Coronary artery (tissue), 2 donors: ENCODE data around the gene AGBL4.

ENCODE experiments used
- DNase-seq: peaks from one replicate; pipeline ENCODE4 v3.0.0-alpha.2; 2017; ENCODE audit warnings: low spot score
- H3K27ac ChIP-seq, 2 donors: fragments of 200-600 bp; sonication (generic); one replicate each; pipeline ENCODE4 v1.5.1; 2016 to 2019
- H3K4me3 ChIP-seq: fragments of 200-600 bp; sonication (generic); 2 replicates; pipeline ENCODE4 v1.5.1; 2016; ENCODE audit warnings: mild to moderate bottlenecking, moderate library complexity
- TF ChIP-seq, protein P1 (sequence below): fragments of 200-600 bp; sonication (generic); IDR thresholded peaks from one replicate; pipeline ENCODE4 v1.5.1; 2019; ENCODE audit warnings: antibody characterized with exemption

Gene AGBL4

DNA sequence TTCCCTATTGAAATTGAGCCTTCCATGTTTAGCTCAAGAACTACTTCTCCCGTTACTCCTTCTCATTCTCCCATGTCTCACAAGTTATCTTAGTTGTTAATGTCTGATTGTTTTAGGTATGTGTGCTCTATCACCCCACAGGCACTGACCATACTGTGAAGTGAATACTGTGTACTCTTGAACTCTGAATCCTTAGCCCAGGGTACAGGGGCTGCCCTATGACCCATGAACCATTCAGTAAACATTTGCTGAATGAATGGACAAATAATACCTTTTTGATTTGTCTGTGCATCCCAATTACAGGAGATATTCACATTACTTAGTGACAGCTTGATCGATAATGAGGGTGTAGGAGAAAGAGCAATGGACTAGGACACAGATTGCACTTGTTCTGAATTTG is 1077.7 kb downstream of the AGBL4 start:
- Histone ChIP-seq H3K4me3 (no peak overlapping the region), H3K27ac (no peak overlapping the region)
- no peak for DNase-seq
- TF ChIP-seq, protein P1, sequence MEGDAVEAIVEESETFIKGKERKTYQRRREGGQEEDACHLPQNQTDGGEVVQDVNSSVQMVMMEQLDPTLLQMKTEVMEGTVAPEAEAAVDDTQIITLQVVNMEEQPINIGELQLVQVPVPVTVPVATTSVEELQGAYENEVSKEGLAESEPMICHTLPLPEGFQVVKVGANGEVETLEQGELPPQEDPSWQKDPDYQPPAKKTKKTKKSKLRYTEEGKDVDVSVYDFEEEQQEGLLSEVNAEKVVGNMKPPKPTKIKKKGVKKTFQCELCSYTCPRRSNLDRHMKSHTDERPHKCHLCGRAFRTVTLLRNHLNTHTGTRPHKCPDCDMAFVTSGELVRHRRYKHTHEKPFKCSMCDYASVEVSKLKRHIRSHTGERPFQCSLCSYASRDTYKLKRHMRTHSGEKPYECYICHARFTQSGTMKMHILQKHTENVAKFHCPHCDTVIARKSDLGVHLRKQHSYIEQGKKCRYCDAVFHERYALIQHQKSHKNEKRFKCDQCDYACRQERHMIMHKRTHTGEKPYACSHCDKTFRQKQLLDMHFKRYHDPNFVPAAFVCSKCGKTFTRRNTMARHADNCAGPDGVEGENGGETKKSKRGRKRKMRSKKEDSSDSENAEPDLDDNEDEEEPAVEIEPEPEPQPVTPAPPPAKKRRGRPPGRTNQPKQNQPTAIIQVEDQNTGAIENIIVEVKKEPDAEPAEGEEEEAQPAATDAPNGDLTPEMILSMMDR = no peak

GRCh38 chr1:48944811-48945210 is 1078.9 kb downstream of the AGBL4 start:
- no peak overlapping the region for H3K4me3 ChIP-seq
- TF ChIP-seq, protein P1 = no peak
- no peak overlapping the region for H3K27ac ChIP-seq
- no peak for DNase-seq

DNA sequence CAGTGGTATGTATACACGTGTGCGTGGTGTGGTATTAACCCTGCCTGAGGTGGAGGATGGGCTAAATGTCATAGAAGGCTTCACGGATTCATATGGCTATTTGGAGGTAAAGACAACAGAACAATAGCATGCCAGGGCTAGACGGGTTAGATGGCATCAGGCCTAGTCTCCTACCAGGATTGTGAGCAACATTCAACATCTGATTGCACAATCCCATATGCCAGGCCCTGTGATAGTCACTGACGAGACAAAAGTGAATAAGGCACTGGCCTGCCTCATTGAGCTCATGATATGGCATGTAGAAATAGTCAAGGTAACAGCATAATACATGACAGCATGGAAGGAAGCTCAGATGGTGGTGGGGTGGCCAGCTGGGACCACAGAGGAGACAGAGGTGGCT is 1079.9 kb downstream of the AGBL4 start:
- no peak for DNase-seq
- no peak overlapping the region for H3K27ac ChIP-seq
- TF ChIP-seq, protein P1 = no peak
- no peak overlapping the region for H3K4me3 ChIP-seq

DNA sequence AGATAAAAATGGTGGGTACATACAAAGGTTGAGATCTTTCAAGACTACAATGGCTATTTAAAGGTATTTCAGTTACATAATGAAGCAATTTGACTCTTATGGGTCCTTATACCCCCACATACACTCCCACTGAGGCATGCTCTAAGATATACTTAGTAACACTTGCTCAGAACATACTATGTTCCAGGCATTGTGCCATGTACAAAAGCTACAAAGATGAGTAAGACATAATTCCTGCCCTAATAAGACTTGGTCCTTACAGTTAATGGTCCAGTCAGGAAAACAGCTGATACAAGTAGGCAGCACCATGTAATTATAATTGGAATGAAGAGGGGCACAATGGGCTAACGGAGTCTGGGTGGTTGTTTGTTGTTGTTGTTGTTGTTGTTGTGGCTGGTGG is 1080.4 kb downstream of the AGBL4 start:
- H3K27ac ChIP-seq = no peak overlapping the region
- H3K4me3 ChIP-seq = no peak overlapping the region
- TF ChIP-seq, protein P1 = no peak
- no peak for DNase-seq

DNA sequence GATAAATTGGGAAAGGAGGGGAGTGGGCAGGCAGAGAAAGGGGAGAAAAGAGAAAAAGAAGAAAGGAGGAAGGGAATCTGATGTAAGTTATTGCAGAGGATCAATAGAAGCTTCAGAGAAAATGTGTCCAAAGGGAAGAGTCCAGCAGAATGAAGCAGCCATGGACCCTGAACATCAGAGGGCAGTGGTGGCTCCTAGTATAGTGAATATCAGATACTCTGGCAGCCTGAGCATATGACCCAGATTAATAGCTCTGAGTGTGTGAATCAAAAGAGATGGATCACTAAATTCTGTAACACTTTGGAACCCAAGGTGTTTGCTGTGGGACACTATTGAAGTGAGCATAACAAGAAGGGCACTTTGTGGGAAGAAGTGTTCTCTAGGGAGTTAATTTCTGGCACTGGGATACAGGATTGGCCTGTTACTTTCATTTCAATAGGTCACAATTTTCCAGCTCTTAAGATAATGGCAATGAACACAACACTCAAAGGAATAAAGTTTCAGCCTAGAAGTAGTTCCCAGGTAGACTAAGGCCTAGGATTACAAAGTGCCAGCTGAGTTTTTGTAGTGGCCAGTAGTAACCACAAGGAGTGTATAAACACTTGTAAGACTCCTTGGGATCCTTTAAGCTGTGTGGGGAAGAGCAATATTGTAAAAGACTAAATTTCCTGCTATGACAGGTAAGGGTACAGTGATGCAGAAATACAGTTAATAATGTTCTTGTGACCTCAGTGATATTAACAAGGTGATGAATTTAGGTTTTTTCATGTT is 1082.6 kb downstream of the AGBL4 start:
- TF ChIP-seq, protein P1 = no peak

DNA sequence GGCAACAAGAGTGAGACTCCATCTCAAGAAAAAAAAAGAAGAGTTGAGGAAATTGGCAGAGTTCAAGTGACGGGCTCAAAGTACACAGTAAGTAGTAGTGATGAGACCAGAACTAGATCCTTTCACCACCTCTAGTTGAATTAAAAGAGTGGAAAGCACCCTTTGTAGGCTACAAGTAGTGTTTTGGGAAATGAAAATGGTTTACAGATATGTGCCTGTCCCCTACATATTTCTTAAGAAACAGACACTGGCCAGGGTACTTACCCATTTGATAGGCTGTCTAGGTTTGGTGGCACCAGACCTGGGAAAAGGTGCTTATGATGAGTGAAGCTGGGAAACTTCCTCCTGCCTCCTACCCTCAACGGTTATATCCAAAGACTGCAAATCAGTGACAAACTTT is 1083.4 kb downstream of the AGBL4 start:
- H3K27ac ChIP-seq = no peak overlapping the region
- no peak for DNase-seq
- TF ChIP-seq, protein P1 = no peak
- no peak overlapping the region for H3K4me3 ChIP-seq

More for the DNA sequence above, 1082.6 kb downstream of the AGBL4 start:
- Histone ChIP-seq H3K27ac (no peak overlapping the region), H3K4me3 (no peak overlapping the region)
- no peak for DNase-seq

DNA sequence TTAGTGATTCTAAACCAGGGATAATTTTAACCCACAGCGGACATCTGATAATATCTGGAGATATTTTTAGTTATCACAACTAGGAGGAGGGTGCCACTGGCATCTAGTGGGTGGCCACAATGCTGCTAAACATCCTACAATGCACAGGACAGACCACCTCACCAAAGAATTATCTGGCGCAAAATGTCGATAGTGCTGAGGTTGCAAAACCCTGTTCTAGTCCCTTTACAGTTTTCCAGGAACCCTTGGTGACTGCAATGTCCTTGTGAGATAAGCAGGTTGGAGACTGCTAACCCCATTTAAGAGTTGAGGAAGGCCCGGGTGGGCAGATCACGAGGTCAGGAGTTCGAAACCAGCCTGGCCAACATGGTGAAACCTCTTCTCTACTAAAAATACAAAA is 1083.9 kb downstream of the AGBL4 start:
- TF ChIP-seq, protein P1 = no peak
- H3K27ac ChIP-seq = no peak overlapping the region
- H3K4me3 ChIP-seq = no peak overlapping the region
- DNase-seq = no peak
